NCI-H1436 (cell line): ENCODE results near the gene P2RY8.
"Not testable (repeated sequence)": the region's sequence is repeated elsewhere in the genome, so short reads cannot be mapped to it uniquely, and the experiment has no call there.

Source experiments
- DNase-seq: peaks from one replicate; lab custom pipeline; 2025; lab: John Stamatoyannopoulos, UW

The P2RY8 gene

GRCh38 chrX:1444561-1445500 is 92.2 kb downstream of the P2RY8 start:
- no peak for DNase-seq

- no peak for DNase-seq
Observed at GRCh38 chrX:1443496-1444075, 93.4 kb downstream of the P2RY8 start.

- no peak for DNase-seq
Observed at GRCh38 chrX:1442724-1443367, 94.1 kb downstream of the P2RY8 start.

- DNase-seq, result no peak
Observed at GRCh38 chrX:1442016-1442665, 94.8 kb downstream of the P2RY8 start.

- no peak for DNase-seq
Observed at GRCh38 chrX:1440506-1440905, 96.5 kb downstream of the P2RY8 start.

GRCh38 chrX:1435241-1435895 is 101.6 kb downstream of the P2RY8 start:
- DNase-seq, result no peak

GRCh38 chrX:1434871-1435240 is 102.1 kb downstream of the P2RY8 start:
- no peak for DNase-seq

- DNase-seq, result no peak
Observed at GRCh38 chrX:1433646-1434357, 103.2 kb downstream of the P2RY8 start.

- no peak for DNase-seq
Observed at GRCh38 chrX:1430451-1430850, 106.5 kb downstream of the P2RY8 start.

- no peak for DNase-seq
Observed at GRCh38 chrX:1427756-1428155, 109.2 kb downstream of the P2RY8 start.

- not testable (repeated sequence) for DNase-seq
Observed at GRCh38 chrX:1426321-1426720, 110.7 kb downstream of the P2RY8 start.

GRCh38 chrX:1425381-1425780 is 111.6 kb downstream of the P2RY8 start:
- DNase-seq, result no peak

GRCh38 chrX:1424147-1424851 is 112.7 kb downstream of the P2RY8 start:
- no peak for DNase-seq

GRCh38 chrX:1423215-1423614 is 113.8 kb downstream of the P2RY8 start:
- no peak for DNase-seq

- no peak for DNase-seq
Observed at GRCh38 chrX:1422135-1422465, 114.9 kb downstream of the P2RY8 start.

- DNase-seq, result no peak
Observed at GRCh38 chrX:1421433-1422134, 115.4 kb downstream of the P2RY8 start.

- no peak for DNase-seq
Observed at GRCh38 chrX:1420371-1420770, 116.6 kb downstream of the P2RY8 start.

GRCh38 chrX:1419545-1420355 is 117.2 kb downstream of the P2RY8 start:
- no peak for DNase-seq

GRCh38 chrX:1418901-1419544 is 118.0 kb downstream of the P2RY8 start:
- DNase-seq, result no peak
